Measurements from ENCODE around the gene CDC37L1.

GRCh38 chr9:4750023-4750673 lies 70.8 kb downstream of the CDC37L1 start:
- TF ChIP-seq EP300 (IDR thresholded peaks at IDR 0.05): no peak
- TF ChIP-seq CTCF (IDR thresholded peaks at IDR 0.05): peak in 2 of 3 donors; percentile 33 to 46
- no peak for TF ChIP-seq POLR2A (IDR thresholded peaks at IDR 0.05)
